Measurements from ENCODE around the gene KCNB1.

DNA sequence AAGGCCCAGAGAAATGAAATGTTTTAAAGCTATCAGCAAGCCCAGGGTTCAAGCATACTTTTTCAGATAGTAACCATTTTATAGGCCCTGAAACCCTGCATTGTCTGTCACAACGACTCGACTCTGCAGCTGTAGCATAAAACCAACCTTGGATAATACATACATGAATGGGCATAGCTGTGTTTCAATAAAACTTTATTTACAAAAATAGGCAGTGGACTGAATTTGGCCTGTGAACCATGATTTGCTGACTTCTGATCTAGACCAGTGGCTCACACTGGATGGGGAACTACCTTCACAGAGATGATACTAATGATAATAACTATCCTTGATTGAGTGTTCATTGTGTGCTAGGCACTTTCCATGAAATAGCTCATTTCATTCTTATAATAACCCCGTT, 107.3 kb downstream of the KCNB1 start:
- TF ChIP-seq, protein P1, sequence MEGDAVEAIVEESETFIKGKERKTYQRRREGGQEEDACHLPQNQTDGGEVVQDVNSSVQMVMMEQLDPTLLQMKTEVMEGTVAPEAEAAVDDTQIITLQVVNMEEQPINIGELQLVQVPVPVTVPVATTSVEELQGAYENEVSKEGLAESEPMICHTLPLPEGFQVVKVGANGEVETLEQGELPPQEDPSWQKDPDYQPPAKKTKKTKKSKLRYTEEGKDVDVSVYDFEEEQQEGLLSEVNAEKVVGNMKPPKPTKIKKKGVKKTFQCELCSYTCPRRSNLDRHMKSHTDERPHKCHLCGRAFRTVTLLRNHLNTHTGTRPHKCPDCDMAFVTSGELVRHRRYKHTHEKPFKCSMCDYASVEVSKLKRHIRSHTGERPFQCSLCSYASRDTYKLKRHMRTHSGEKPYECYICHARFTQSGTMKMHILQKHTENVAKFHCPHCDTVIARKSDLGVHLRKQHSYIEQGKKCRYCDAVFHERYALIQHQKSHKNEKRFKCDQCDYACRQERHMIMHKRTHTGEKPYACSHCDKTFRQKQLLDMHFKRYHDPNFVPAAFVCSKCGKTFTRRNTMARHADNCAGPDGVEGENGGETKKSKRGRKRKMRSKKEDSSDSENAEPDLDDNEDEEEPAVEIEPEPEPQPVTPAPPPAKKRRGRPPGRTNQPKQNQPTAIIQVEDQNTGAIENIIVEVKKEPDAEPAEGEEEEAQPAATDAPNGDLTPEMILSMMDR (IDR thresholded peaks at IDR 0.05) = no peak
- TF ChIP-seq POLR2A (IDR thresholded peaks at IDR 0.05) (no peak), POLR2AphosphoS5 (IDR thresholded peaks at IDR 0.05; ENCODE audit: insufficient read depth in 1 of 2, low read depth in 1 of 2) (no peak)
